DOHH2 (cell line): ENCODE measurements around the gene FAM20A.

Source experiments
- H3F3A ChIP-seq: fragments of 200-600 bp; sonication (generic), shearing (Covaris generic); 2 replicates; pipeline ENCODE4 v1.6.0; 2016; ENCODE audit warnings: antibody characterized with exemption, mild to moderate bottlenecking; ENCODE audit not compliant: control insufficient read depth, insufficient read depth
- H3K27ac ChIP-seq: fragments of 200-600 bp; sonication (generic); 2 replicates; pipeline ENCODE4 v1.5.1; 2014; ENCODE audit warnings: low read depth, mild to moderate bottlenecking, low read length, moderate library complexity
- H3K27me3 ChIP-seq: fragments of 200-600 bp; sonication (generic); 2 replicates; pipeline ENCODE4 v1.6.1; 2014; ENCODE audit warnings: mild to moderate bottlenecking, low read length, mixed read lengths; ENCODE audit not compliant: control insufficient read depth
- H3K36me3 ChIP-seq: fragments of 200-600 bp; sonication (generic); 2 replicates; pipeline ENCODE4 v1.6.1; 2014; ENCODE audit warnings: mild to moderate bottlenecking, low read length, moderate library complexity, mixed read lengths; ENCODE audit not compliant: control insufficient read depth
- H3K4me1 ChIP-seq: fragments of 200-600 bp; sonication (generic); 2 replicates; pipeline ENCODE4 v1.6.1; 2014; ENCODE audit warnings: mild to moderate bottlenecking, low read length, mixed read lengths; ENCODE audit not compliant: control insufficient read depth
- H3K4me2 ChIP-seq: fragments of 200-600 bp; sonication (generic); 2 replicates; pipeline ENCODE4 v1.6.0; 2014; ENCODE audit warnings: mild to moderate bottlenecking, low read length, moderate library complexity
- H3K4me3 ChIP-seq: fragments of 200-600 bp; sonication (generic); 2 replicates; pipeline ENCODE4 v1.5.1; 2014; ENCODE audit warnings: mild to moderate bottlenecking, low read length, mixed read lengths
- H3K79me2 ChIP-seq: fragments of 200-600 bp; sonication (generic); 2 replicates; pipeline ENCODE4 v1.6.1; 2014; ENCODE audit warnings: mild to moderate bottlenecking, low read length, mixed read lengths; ENCODE audit not compliant: control insufficient read depth
- H3K9me2 ChIP-seq: fragments of 200-600 bp; sonication (generic); replicated peaks from 2 replicates; pipeline ENCODE4 v1.6.1; 2014; ENCODE audit warnings: mild to moderate bottlenecking, low read length, mixed read lengths; ENCODE audit not compliant: control insufficient read depth
- H3K9me3 ChIP-seq: fragments of 200-600 bp; sonication (generic); 2 replicates; pipeline ENCODE4 v1.6.1; 2014; ENCODE audit warnings: antibody characterized with exemption, low read length, mixed read lengths; ENCODE audit not compliant: control insufficient read depth, insufficient read depth
- H4K20me1 ChIP-seq: fragments of 200-600 bp; sonication (generic); 2 replicates; pipeline ENCODE4 v1.6.0; 2014; ENCODE audit warnings: low read depth, mild to moderate bottlenecking, antibody characterized with exemption, low read length, moderate library complexity; ENCODE audit not compliant: control insufficient read depth, insufficient read depth
- CTCF ChIP-seq: fragments of 200-600 bp; sonication (generic); IDR thresholded peaks from one replicate; pipeline ENCODE4 v1.5.1; 2014; ENCODE audit warnings: antibody characterized with exemption, mild to moderate bottlenecking, low read depth, low read length; ENCODE audit not compliant: poor library complexity, severe bottlenecking
- EZH2phosphoT487 ChIP-seq: fragments of 200-600 bp; sonication (generic); IDR thresholded peaks from 2 replicates; pipeline ENCODE4 v1.6.1; 2017; ENCODE audit warnings: borderline replicate concordance, mild to moderate bottlenecking, antibody characterized with exemption, low read length, moderate library complexity, mixed read lengths

Gene FAM20A

DNA sequence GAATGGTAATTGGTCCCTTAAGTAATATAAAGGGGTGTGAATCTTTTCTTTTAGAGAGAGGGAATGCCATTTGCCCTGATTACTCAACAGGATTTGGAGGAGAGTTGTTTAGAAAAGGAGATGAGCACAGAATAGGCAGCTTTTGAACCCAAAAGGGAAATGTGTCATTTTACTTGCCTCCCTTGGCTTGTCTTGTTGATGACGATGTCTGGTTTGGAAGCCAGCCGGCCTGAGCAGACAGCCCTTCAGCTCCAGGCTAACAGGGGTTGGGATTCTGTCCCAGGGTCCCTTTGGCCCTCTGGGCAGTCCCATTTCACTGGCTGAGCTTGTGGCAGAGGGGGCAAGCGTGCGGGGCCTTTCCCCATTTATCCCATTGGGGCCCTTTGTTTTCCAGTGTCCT is 111.2 kb downstream of the FAM20A start:
- peaks cover 8% of the 10 kb centered on the region for H3K27me3 ChIP-seq
- no peak overlapping the region for H3K4me2 ChIP-seq
- H3K79me2 ChIP-seq, result no peaks in the 10 kb centered on the region
- H3K36me3 ChIP-seq, result no peaks in the 10 kb centered on the region
- H3K4me3 ChIP-seq, result no peak overlapping the region
- no peaks in the 10 kb centered on the region for H3K9me3 ChIP-seq
- H3K27ac ChIP-seq, result no peak overlapping the region
- H3K4me1 ChIP-seq, result peaks cover 43% of the 10 kb centered on the region
- peaks cover 4% of the 10 kb centered on the region; the same call in 1 of the 2 replicates for H3F3A ChIP-seq
- H3K9me2 ChIP-seq, result no peaks in the 10 kb centered on the region
- no peak for TF ChIP-seq CTCF
- TF ChIP-seq EZH2phosphoT487, result no peak
- H4K20me1 ChIP-seq, result no peaks in the 10 kb centered on the region
